ENCODE data around the gene EVI2B.
A peak's percentile ranks its signal among the peaks of the same experiment; 100 is the strongest.
"Not testable (repeated sequence)": the region's sequence is repeated elsewhere in the genome, so short reads cannot be mapped to it uniquely, and the experiment has no call there.

Gene EVI2B

GRCh38 chr17:31323551-31323950 is 9.7 kb upstream of the EVI2B start:
- Histone ChIP-seq H3K27me3 (ENCODE audit: control insufficient read depth, insufficient read depth, low read length) (no peaks in the 10 kb centered on the region), H3K36me3 (ENCODE audit: insufficient read depth, low read length) (peaks cover 5% of the 10 kb centered on the region), H3K4me3 (ENCODE audit: low read length) (no peak overlapping the region), H3K9ac (ENCODE audit: low read depth, low read length) (no peak overlapping the region), H3K9me3 (replicated peaks; ENCODE audit: low read length) (no peaks in the 10 kb centered on the region), H3K4me2 (ENCODE audit: low read length) (no peak overlapping the region), H3K4me1 (ENCODE audit: control insufficient read depth, insufficient read depth, low read length) (peaks cover 36% of the 10 kb centered on the region)

GRCh38 chr17:31321966-31322365 is 8.1 kb upstream of the EVI2B start:
- H3K27me3 ChIP-seq (ENCODE audit: control insufficient read depth, insufficient read depth, low read length): no peaks in the 10 kb centered on the region
- H3K36me3 ChIP-seq (ENCODE audit: insufficient read depth, low read length): no peaks in the 10 kb centered on the region
- H3K9me3 ChIP-seq (replicated peaks; ENCODE audit: low read length): no peaks in the 10 kb centered on the region
- H3K4me2 ChIP-seq (ENCODE audit: low read length): no peak overlapping the region
- H3K9ac ChIP-seq (ENCODE audit: low read depth, low read length): no peak overlapping the region
- H3K4me1 ChIP-seq (ENCODE audit: control insufficient read depth, insufficient read depth, low read length): peaks cover 31% of the 10 kb centered on the region
- no peak overlapping the region for H3K4me3 ChIP-seq (ENCODE audit: low read length)

- Histone ChIP-seq H3K36me3 (ENCODE audit: insufficient read depth, low read length) (no peaks in the 10 kb centered on the region), H3K9ac (ENCODE audit: low read depth, low read length) (peak within 1 kb of the TSS; percentile 68), H3K9me3 (replicated peaks; ENCODE audit: low read length) (no peaks in the 10 kb centered on the region), H3K4me3 (ENCODE audit: low read length) (peak within 1 kb of the TSS; percentile 51), H3K27me3 (ENCODE audit: control insufficient read depth, insufficient read depth, low read length) (no peaks in the 10 kb centered on the region), H3K4me2 (ENCODE audit: low read length) (peak within 1 kb of the TSS; percentile 71), H3K4me1 (ENCODE audit: control insufficient read depth, insufficient read depth, low read length) (peaks cover 31% of the 10 kb centered on the region)
Measured at GRCh38 chr17:31321481-31321880, 7.6 kb upstream of the EVI2B start, which contains the start of gene EVI2A. Gene EVI2A (minus strand): TSS chr17:31321622. CDS start chr17:31319013, 2,609 bp downstream.

GRCh38 chr17:31320791-31321190 is 6.9 kb upstream of the EVI2B start:
- Histone ChIP-seq H3K4me3 (ENCODE audit: low read length) (peak overlapping the region; percentile 19), H3K27me3 (ENCODE audit: control insufficient read depth, insufficient read depth, low read length) (no peaks in the 10 kb centered on the region), H3K4me2 (ENCODE audit: low read length) (peak overlapping the region; percentile 71), H3K9ac (ENCODE audit: low read depth, low read length) (peak overlapping the region; percentile 68), H3K4me1 (ENCODE audit: control insufficient read depth, insufficient read depth, low read length) (peaks cover 31% of the 10 kb centered on the region), H3K36me3 (ENCODE audit: insufficient read depth, low read length) (no peaks in the 10 kb centered on the region), H3K9me3 (replicated peaks; ENCODE audit: low read length) (no peaks in the 10 kb centered on the region)

- no peaks in the 10 kb centered on the region for H3K9me3 ChIP-seq (replicated peaks; ENCODE audit: low read length)
- H3K9ac ChIP-seq (ENCODE audit: low read depth, low read length): no peak overlapping the region
- H3K36me3 ChIP-seq (ENCODE audit: insufficient read depth, low read length): no peaks in the 10 kb centered on the region
- no peaks in the 10 kb centered on the region for H3K27me3 ChIP-seq (ENCODE audit: control insufficient read depth, insufficient read depth, low read length)
- H3K4me2 ChIP-seq (ENCODE audit: low read length): peak overlapping the region; percentile 71
- H3K4me1 ChIP-seq (ENCODE audit: control insufficient read depth, insufficient read depth, low read length): peaks cover 31% of the 10 kb centered on the region
- peak overlapping the region; percentile 19 for H3K4me3 ChIP-seq (ENCODE audit: low read length)
Measured at GRCh38 chr17:31320241-31320640, 6.4 kb upstream of the EVI2B start.

GRCh38 chr17:31318851-31319661 is 5.2 kb upstream of the EVI2B start:
- Histone ChIP-seq H3K4me2 (ENCODE audit: low read length) (peak overlapping the region; percentile 65), H3K4me1 (ENCODE audit: control insufficient read depth, insufficient read depth, low read length) (peaks cover 39% of the 10 kb centered on the region), H3K4me3 (ENCODE audit: low read length) (peak overlapping the region; percentile 5), H3K9me3 (replicated peaks; ENCODE audit: low read length) (peaks cover 3% of the 10 kb centered on the region), H3K9ac (ENCODE audit: low read depth, low read length) (peak overlapping the region; percentile 44), H3K27me3 (ENCODE audit: control insufficient read depth, insufficient read depth, low read length) (no peaks in the 10 kb centered on the region), H3K36me3 (ENCODE audit: insufficient read depth, low read length) (no peaks in the 10 kb centered on the region)

GRCh38 chr17:31318298-31318801 is 4.5 kb upstream of the EVI2B start:
- H3K9me3 ChIP-seq (replicated peaks; ENCODE audit: low read length): peaks cover 3% of the 10 kb centered on the region
- H3K4me1 ChIP-seq (ENCODE audit: control insufficient read depth, insufficient read depth, low read length): peaks cover 45% of the 10 kb centered on the region
- H3K36me3 ChIP-seq (ENCODE audit: insufficient read depth, low read length): no peaks in the 10 kb centered on the region
- H3K27me3 ChIP-seq (ENCODE audit: control insufficient read depth, insufficient read depth, low read length): no peaks in the 10 kb centered on the region
- H3K4me2 ChIP-seq (ENCODE audit: low read length): peak overlapping the region; percentile 65
- peak overlapping the region; percentile 44 for H3K9ac ChIP-seq (ENCODE audit: low read depth, low read length)
- peak overlapping the region; percentile 5 for H3K4me3 ChIP-seq (ENCODE audit: low read length)

- peaks cover 3% of the 10 kb centered on the region for H3K9me3 ChIP-seq (replicated peaks; ENCODE audit: low read length)
- H3K27me3 ChIP-seq (ENCODE audit: control insufficient read depth, insufficient read depth, low read length): no peaks in the 10 kb centered on the region
- no peaks in the 10 kb centered on the region for H3K36me3 ChIP-seq (ENCODE audit: insufficient read depth, low read length)
- H3K4me1 ChIP-seq (ENCODE audit: control insufficient read depth, insufficient read depth, low read length): peaks cover 27% of the 10 kb centered on the region
- H3K4me3 ChIP-seq (ENCODE audit: low read length): no peak overlapping the region
- H3K4me2 ChIP-seq (ENCODE audit: low read length): no peak overlapping the region
- no peak overlapping the region for H3K9ac ChIP-seq (ENCODE audit: low read depth, low read length)
Measured at GRCh38 chr17:31314782-31315100, 887 bp upstream of the EVI2B start.

GRCh38 chr17:31312223-31312622 is 1.6 kb downstream of the EVI2B start:
- H3K9ac ChIP-seq (ENCODE audit: low read depth, low read length); H3K27me3 ChIP-seq (ENCODE audit: control insufficient read depth, insufficient read depth, low read length); H3K36me3 ChIP-seq (ENCODE audit: insufficient read depth, low read length); H3K4me3 ChIP-seq (ENCODE audit: low read length); H3K9me3 ChIP-seq (replicated peaks; ENCODE audit: low read length); H3K4me2 ChIP-seq (ENCODE audit: low read length): not testable (repeated sequence)
- peaks cover 14% of the 10 kb centered on the region for H3K4me1 ChIP-seq (ENCODE audit: control insufficient read depth, insufficient read depth, low read length)

GRCh38 chr17:31311526-31311925 is 2.3 kb downstream of the EVI2B start:
- H3K9me3 ChIP-seq (replicated peaks; ENCODE audit: low read length): peaks cover 3% of the 10 kb centered on the region
- H3K36me3 ChIP-seq (ENCODE audit: insufficient read depth, low read length): no peaks in the 10 kb centered on the region
- H3K4me2 ChIP-seq (ENCODE audit: low read length): no peak overlapping the region
- no peak overlapping the region for H3K9ac ChIP-seq (ENCODE audit: low read depth, low read length)
- H3K27me3 ChIP-seq (ENCODE audit: control insufficient read depth, insufficient read depth, low read length): no peaks in the 10 kb centered on the region
- H3K4me3 ChIP-seq (ENCODE audit: low read length): no peak overlapping the region
- H3K4me1 ChIP-seq (ENCODE audit: control insufficient read depth, insufficient read depth, low read length): peaks cover 14% of the 10 kb centered on the region

- Histone ChIP-seq H3K27me3 (ENCODE audit: control insufficient read depth, insufficient read depth, low read length) (no peaks in the 10 kb centered on the region), H3K9ac (ENCODE audit: low read depth, low read length) (no peak overlapping the region), H3K4me1 (ENCODE audit: control insufficient read depth, insufficient read depth, low read length) (peaks cover 14% of the 10 kb centered on the region), H3K36me3 (ENCODE audit: insufficient read depth, low read length) (no peaks in the 10 kb centered on the region), H3K9me3 (replicated peaks; ENCODE audit: low read length) (peaks cover 3% of the 10 kb centered on the region), H3K4me3 (ENCODE audit: low read length) (no peak overlapping the region), H3K4me2 (ENCODE audit: low read length) (no peak overlapping the region)
Measured at GRCh38 chr17:31310886-31311285, 3.0 kb downstream of the EVI2B start.

- no peak overlapping the region for H3K4me2 ChIP-seq (ENCODE audit: low read length)
- no peaks in the 10 kb centered on the region for H3K36me3 ChIP-seq (ENCODE audit: insufficient read depth, low read length)
- peaks cover 14% of the 10 kb centered on the region for H3K4me1 ChIP-seq (ENCODE audit: control insufficient read depth, insufficient read depth, low read length)
- H3K27me3 ChIP-seq (ENCODE audit: control insufficient read depth, insufficient read depth, low read length): no peaks in the 10 kb centered on the region
- peaks cover 3% of the 10 kb centered on the region for H3K9me3 ChIP-seq (replicated peaks; ENCODE audit: low read length)
- H3K4me3 ChIP-seq (ENCODE audit: low read length): no peak overlapping the region
- H3K9ac ChIP-seq (ENCODE audit: low read depth, low read length): no peak overlapping the region
Measured at GRCh38 chr17:31310260-31310659, 3.6 kb downstream of the EVI2B start.

Data from skeletal muscle satellite cell (primary cell).